Right lobe of liver (tissue), 6 donors: Measurements from ENCODE around the gene SIGLEC15. TPM values are rescaled to one million over a fixed set of nuclear protein-coding genes. Genes with fewer than 3 reads are reported as not detected.
"Not testable (repeated sequence)": the region's sequence is repeated elsewhere in the genome, so short reads cannot be mapped to it uniquely, and the experiment has no call there.

ENCODE experiments used
- ATAC-seq, 4 donors: fragments of 200-7000 bp; cut with Tn5 transposase; one replicate each; pipeline ENCODE4 v1.9.1; 2020; ENCODE audit warnings: mild to moderate bottlenecking in 4 of 4, moderate library complexity in 4 of 4
- DNase-seq, 3 donors: peaks; one replicate each; pipeline ENCODE4 v3.0.0-alpha.2; 2020
- H3K27ac ChIP-seq, 3 donors: fragments of 200-600 bp; one replicate each; pipeline ENCODE4 v1.8.0; 2022
- H3K27me3 ChIP-seq, 2 donors: fragments of 200-600 bp; one replicate each; pipeline ENCODE4 v1.8.0; 2022
- H3K36me3 ChIP-seq, 4 donors: fragments of 200-600 bp; sonication (generic) in 1 of 4; one replicate each; pipeline versions ENCODE4 v1.5.1 to v1.8.0; 2017 to 2022; ENCODE audit warnings: control low read depth in 1 of 4
- H3K4me1 ChIP-seq, 4 donors: fragments of 200-600 bp; sonication (generic) in 1 of 4; one replicate each; pipeline versions ENCODE4 v1.5.1 to v1.8.0; 2017 to 2022; ENCODE audit warnings: control low read depth in 1 of 4
- H3K4me3 ChIP-seq, 3 donors: fragments of 200-600 bp; one replicate each; pipeline ENCODE4 v1.8.0; 2022
- H3K9me3 ChIP-seq, 4 donors: fragments of 200-600 bp; sonication (generic) in 1 of 4; one replicate each; pipeline versions ENCODE4 v1.5.1 to v1.8.0; 2017 to 2022; ENCODE audit warnings: control low read depth in 1 of 4
- POLR2A ChIP-seq: fragments of 450-650 bp; IDR thresholded peaks from one replicate; pipeline ENCODE4 v1.6.1; 2017; ENCODE audit warnings: antibody characterized with exemption, mild to moderate bottlenecking
- WGBS: methylation state at CpG from one replicate; pipeline ENCODE4 v1.1.6; 2018; ENCODE audit warnings: low coverage, low lambda C conversion rate; ENCODE audit not compliant: insufficient coverage; ENCODE audit errors: missing lambda C conversion rate; 5-methylcytosine and 5-hydroxymethylcytosine counted together
- intact Hi-C, 2 donors: fragments of 100-400 bp; cut with DNase I; formaldehyde crosslinking; loops; one replicate each; pipeline versions ENCODE4 v1.11.2 to v1.14.1; 2022
- total RNA-seq, 6 experiments: library from RNA; depleted of rRNA in 2 of 6; stranded (reverse); fragments of >200 nt in 2 of 6; fragmentation: NEBNext Ultra II Directional in 3 of 6; extraction: Animal tissue kit (Norgen Biotek cat#: 25700) in 3 of 6; gene quantifications; one replicate each; pipeline versions ENCODE4 v1.1.0 to v1.2.4, GENCODE V29; 2016 to 2023
- TF ChIP-seq, protein P1 (sequence below), 4 donors: fragments of 200-600 bp in 3 of 4; fragments of 450-650 bp in 1 of 4; IDR thresholded peaks; one replicate each; pipeline versions ENCODE4 v1.5.1 to v1.8.0; 2016 to 2022; ENCODE audit warnings: antibody characterized with exemption in 4 of 4, mild to moderate bottlenecking in 2 of 4
- donor health status: DM: no; HTN: yes; CAD: no.
- donor health status: DM: no; HTN: no; CAD: no.
- donor health status: DM: no; HTN: no; CAD: no.
- donor health status: DM: no; HTN: yes; CAD: no.
- donor health status: DM: no; HTN: yes; CAD: no.

The SIGLEC15 gene
- total RNA-seq, 6 experiments from 2014 or later: 0.12 to 0.35 (median 0.19) TPM; not detected in 2

DNA sequence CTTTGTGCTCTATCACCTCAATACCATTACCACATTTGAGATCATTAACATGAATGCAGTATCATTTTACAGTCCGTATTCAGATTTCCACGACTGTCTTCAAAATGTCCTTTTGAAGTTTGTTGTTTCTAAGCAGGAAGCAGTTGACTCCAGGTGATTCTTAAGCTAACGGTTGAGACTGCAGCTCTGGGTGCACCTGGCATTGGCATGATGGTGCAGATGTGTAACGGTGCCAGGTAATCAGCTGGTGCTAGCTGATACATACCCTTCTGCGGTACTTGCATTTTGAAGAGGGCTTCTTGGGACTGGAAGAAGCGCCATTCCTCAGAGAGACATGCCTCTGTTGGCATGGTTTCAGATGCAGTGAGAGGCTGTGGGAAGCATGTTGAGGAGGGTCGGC lies 19.5 kb downstream of the SIGLEC15 start:
- WGBS: 83% methylated on average over 6 of the region's 7 CpGs
- Histone ChIP-seq H3K27me3 (no peaks in the 10 kb centered on the region), H3K9me3 (no peaks in the 10 kb centered on the region), H3K36me3 (peaks cover 0 to 4% (median under 1%) of the 10 kb centered on the region in 4 donors), H3K27ac (no peak overlapping the region), H3K4me3 (no peak overlapping the region), H3K4me1 (no peaks in the 10 kb centered on the region)
- no peak for DNase-seq
- TF ChIP-seq POLR2A: no peak
- TF ChIP-seq, protein P1, sequence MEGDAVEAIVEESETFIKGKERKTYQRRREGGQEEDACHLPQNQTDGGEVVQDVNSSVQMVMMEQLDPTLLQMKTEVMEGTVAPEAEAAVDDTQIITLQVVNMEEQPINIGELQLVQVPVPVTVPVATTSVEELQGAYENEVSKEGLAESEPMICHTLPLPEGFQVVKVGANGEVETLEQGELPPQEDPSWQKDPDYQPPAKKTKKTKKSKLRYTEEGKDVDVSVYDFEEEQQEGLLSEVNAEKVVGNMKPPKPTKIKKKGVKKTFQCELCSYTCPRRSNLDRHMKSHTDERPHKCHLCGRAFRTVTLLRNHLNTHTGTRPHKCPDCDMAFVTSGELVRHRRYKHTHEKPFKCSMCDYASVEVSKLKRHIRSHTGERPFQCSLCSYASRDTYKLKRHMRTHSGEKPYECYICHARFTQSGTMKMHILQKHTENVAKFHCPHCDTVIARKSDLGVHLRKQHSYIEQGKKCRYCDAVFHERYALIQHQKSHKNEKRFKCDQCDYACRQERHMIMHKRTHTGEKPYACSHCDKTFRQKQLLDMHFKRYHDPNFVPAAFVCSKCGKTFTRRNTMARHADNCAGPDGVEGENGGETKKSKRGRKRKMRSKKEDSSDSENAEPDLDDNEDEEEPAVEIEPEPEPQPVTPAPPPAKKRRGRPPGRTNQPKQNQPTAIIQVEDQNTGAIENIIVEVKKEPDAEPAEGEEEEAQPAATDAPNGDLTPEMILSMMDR (IDR thresholded peaks at IDR 0.05): no peak
- no peak for ATAC-seq
- intact Hi-C loops: loop anchor here in 1 of 2 donors (10.0 kb wide), 1 partner anchor 120 kb away; the partner anchor contains the start of gene SLC14A1

DNA sequence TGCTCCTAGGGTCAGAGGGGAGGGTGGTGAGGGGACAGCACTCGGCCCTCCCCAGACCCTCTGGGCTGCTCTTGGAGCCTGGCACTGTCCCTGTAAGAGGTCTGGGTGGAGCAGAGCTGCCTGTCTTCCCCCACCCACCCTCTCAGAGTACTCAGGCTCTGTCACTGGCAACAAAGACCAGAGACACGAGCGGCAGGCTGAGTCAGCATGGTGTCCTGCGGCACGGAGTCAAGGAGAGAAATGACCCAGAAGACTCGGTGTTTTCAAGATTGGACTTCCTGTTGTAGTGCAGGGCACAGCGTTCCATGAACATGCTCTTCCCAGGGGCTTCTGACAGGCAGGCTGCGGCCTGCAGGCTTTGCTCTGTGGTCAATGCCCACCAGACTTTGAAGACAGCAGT lies 19.9 kb downstream of the SIGLEC15 start:
- Histone ChIP-seq H3K27ac (no peak overlapping the region), H3K36me3 (peaks cover 0 to 4% (median under 1%) of the 10 kb centered on the region in 4 donors), H3K27me3 (no peaks in the 10 kb centered on the region), H3K4me3 (no peak overlapping the region), H3K4me1 (no peaks in the 10 kb centered on the region), H3K9me3 (no peaks in the 10 kb centered on the region)
- no peak for DNase-seq
- no CpG with 5 or more reads among the region's 8 CpGs for WGBS
- intact Hi-C loops: loop anchor here in 1 of 2 donors (10.0 kb wide), 1 partner anchor 121 kb away; the partner anchor contains the start of gene SLC14A1
- TF ChIP-seq, protein P1 (IDR thresholded peaks at IDR 0.05): no peak
- no peak for TF ChIP-seq POLR2A
- peak; percentile 34 to 52 (median 48) for ATAC-seq

DNA sequence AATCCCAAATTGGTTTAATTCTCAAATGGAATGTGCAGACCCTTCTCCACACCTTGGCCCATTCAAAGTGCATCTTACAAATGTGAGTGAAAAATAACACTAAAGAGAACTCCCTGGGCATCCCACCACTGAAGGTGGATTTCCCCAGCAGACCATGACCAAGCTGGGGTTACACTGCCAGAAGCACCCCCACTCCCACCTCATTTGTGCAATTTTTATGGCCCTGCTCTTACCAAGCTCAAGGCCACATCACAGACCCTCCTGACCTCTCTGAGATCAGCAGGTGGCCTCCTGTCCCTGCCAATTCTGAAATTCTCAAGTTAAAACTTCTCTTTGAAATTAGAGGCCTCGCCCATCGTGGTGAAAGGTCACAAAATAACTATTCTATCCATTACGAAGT lies 21.6 kb downstream of the SIGLEC15 start:
- TF ChIP-seq, protein P1 (IDR thresholded peaks at IDR 0.05): no peak
- no peak for TF ChIP-seq POLR2A

DNA sequence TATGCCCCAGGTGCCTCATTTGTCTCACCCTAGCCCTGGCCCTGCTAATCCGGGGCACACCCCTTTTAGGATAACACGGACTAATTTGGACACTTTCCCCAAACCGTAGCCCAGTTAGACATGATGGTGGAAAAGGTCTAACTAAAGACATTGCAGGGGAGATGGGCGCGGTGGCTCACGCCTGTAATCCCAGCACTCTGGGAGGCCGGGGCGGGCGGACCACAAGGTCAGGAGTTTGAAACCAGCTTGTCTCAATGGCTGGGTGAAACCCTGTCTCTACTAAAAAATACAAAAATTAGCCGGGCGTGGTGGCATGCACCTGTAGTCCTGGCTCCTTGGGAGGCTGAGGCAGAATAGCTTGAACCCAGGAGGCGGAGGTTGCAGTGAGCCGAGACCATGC lies 23.2 kb downstream of the SIGLEC15 start:
- H3K4me3 ChIP-seq, H3K9me3 ChIP-seq, DNase-seq, H3K27me3 ChIP-seq, ATAC-seq, H3K36me3 ChIP-seq, H3K4me1 ChIP-seq, H3K27ac ChIP-seq: not testable (repeated sequence)
- 98% methylated on average over 12 of the region's 13 CpGs for WGBS
- intact Hi-C loops: loop anchor here in 1 of 2 donors (10.0 kb wide), 1 partner anchor 124 kb away; the partner anchor contains the start of gene SLC14A1

More for the DNA sequence above, 21.6 kb downstream of the SIGLEC15 start:
- intact Hi-C loops: loop anchor here in 1 of 2 donors (10.0 kb wide), 1 partner anchor 122 kb away; the partner anchor contains the start of gene SLC14A1
- Histone ChIP-seq H3K36me3 (peaks cover 0 to 4% (median under 1%) of the 10 kb centered on the region in 4 donors), H3K27ac (no peak overlapping the region), H3K27me3 (no peaks in the 10 kb centered on the region), H3K4me3 (no peak overlapping the region), H3K9me3 (no peaks in the 10 kb centered on the region), H3K4me1 (peaks cover 0 to 9% (median 0%) of the 10 kb centered on the region in 4 donors)
- WGBS: 61% methylated on average over 3 of the region's 3 CpGs
- no peak for DNase-seq
- no peak for ATAC-seq

DNA sequence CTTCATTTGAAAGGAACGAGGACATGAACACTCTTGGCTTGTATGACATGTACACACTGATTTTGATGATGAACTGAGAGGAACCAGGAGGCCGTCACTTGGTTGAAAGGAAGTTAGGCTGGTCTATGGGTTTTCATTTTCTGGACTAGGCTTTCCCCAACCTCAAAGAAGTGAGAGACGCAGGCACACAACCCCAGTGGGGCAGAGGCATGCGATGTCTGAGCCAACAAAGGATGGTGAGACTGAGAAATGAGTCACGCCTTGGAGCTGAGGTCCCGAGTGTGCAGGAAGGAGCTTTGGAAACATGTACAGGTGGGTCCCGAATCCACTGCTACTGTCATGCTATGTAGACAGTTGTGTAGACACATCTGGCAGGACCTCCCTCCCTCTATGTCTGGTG lies 24.1 kb downstream of the SIGLEC15 start:
- TF ChIP-seq POLR2A: no peak
- TF ChIP-seq, protein P1 (IDR thresholded peaks at IDR 0.05): no peak
- Histone ChIP-seq H3K4me3 (no peak overlapping the region), H3K27ac (no peak overlapping the region), H3K4me1 (peaks cover 0 to 9% (median 0%) of the 10 kb centered on the region in 4 donors), H3K9me3 (no peaks in the 10 kb centered on the region), H3K27me3 (no peaks in the 10 kb centered on the region), H3K36me3 (peaks cover 0 to 9% (median 2%) of the 10 kb centered on the region in 4 donors)
- no peak for DNase-seq
- intact Hi-C loops: loop anchor here in 1 of 2 donors (10.0 kb wide), 1 partner anchor 125 kb away; the partner anchor contains the start of gene SLC14A1
- 91% methylated on average over 6 of the region's 7 CpGs for WGBS
- ATAC-seq: no peak
